Trophoblast cell (in vitro differentiated cells and primary cell): Measurements from ENCODE around the gene CENPQ.

Experiments
- DNase-seq, 2 donors: peaks; one replicate each; pipeline ENCODE4 v3.0.0-alpha.2; 2016
- H2AFZ ChIP-seq: 2 replicates; pipeline ENCODE4 v1.6.1; 2013; ENCODE audit warnings: low read length, moderate library complexity, mild to moderate bottlenecking; ENCODE audit not compliant: insufficient read depth, poor library complexity
- H2AK5ac ChIP-seq: 2 replicates; pipeline ENCODE4 v1.6.1; 2013; ENCODE audit warnings: mild to moderate bottlenecking, low read length
- H2BK120ac ChIP-seq: 2 replicates; pipeline ENCODE4 v1.6.1; 2013; ENCODE audit warnings: low read length, mild to moderate bottlenecking, moderate library complexity; ENCODE audit not compliant: insufficient read depth, poor library complexity
- H2BK12ac ChIP-seq: 2 replicates; pipeline ENCODE4 v1.6.1; 2013; ENCODE audit warnings: mild to moderate bottlenecking, low read length, moderate library complexity
- H2BK5ac ChIP-seq: 2 replicates; pipeline ENCODE4 v1.6.1; 2013; ENCODE audit warnings: low read length, low read depth, moderate library complexity, mild to moderate bottlenecking; ENCODE audit not compliant: poor library complexity
- H3K14ac ChIP-seq: 2 replicates; pipeline ENCODE4 v1.6.1; 2013; ENCODE audit warnings: mild to moderate bottlenecking, low read length
- H3K18ac ChIP-seq: 2 replicates; pipeline ENCODE4 v1.6.1; 2013; ENCODE audit warnings: mild to moderate bottlenecking, low read length
- H3K23ac ChIP-seq: 2 replicates; pipeline ENCODE4 v1.6.1; 2013; ENCODE audit warnings: low read length
- H3K27ac ChIP-seq: 2 replicates; pipeline ENCODE4 v1.5.1; 2013; ENCODE audit warnings: low read depth, mild to moderate bottlenecking, inconsistent platforms, low read length, moderate library complexity
- H3K27me3 ChIP-seq: 2 replicates; pipeline ENCODE4 v1.6.1; 2013; ENCODE audit warnings: inconsistent platforms, mild to moderate bottlenecking, low read length, moderate library complexity; ENCODE audit not compliant: insufficient read depth
- H3K36me3 ChIP-seq, 2 experiments: 1 replicate in 1 of 2; 2 replicates in 1 of 2; pipeline ENCODE4 v1.6.1; 2013; ENCODE audit warnings: low read length in 2 of 2, mild to moderate bottlenecking in 2 of 2, moderate library complexity in 1 of 2; ENCODE audit not compliant: insufficient read depth in 2 of 2, control insufficient read depth in 1 of 2
- H3K4ac ChIP-seq: 2 replicates; pipeline ENCODE4 v1.6.1; 2013; ENCODE audit warnings: low read depth, mild to moderate bottlenecking, low read length, moderate library complexity
- H3K4me1 ChIP-seq, 2 experiments: 1 replicate in 1 of 2; 2 replicates in 1 of 2; pipeline ENCODE4 v1.6.1; 2013; ENCODE audit warnings: low read length in 2 of 2, mild to moderate bottlenecking in 2 of 2, moderate library complexity in 1 of 2; ENCODE audit not compliant: insufficient read depth in 2 of 2, control insufficient read depth in 1 of 2
- H3K4me2 ChIP-seq: 2 replicates; pipeline ENCODE4 v1.6.1; 2013; ENCODE audit warnings: inconsistent platforms, mild to moderate bottlenecking, low read length, moderate library complexity
- H3K4me3 ChIP-seq: 2 replicates; pipeline ENCODE4 v1.5.1; 2013; ENCODE audit warnings: mild to moderate bottlenecking, low read depth, low read length, inconsistent platforms
- H3K79me1 ChIP-seq: one replicate; pipeline ENCODE4 v1.6.1; 2013; ENCODE audit warnings: low read length
- H3K79me2 ChIP-seq: 2 replicates; pipeline ENCODE4 v1.6.1; 2013; ENCODE audit warnings: low read length, mild to moderate bottlenecking; ENCODE audit not compliant: control insufficient read depth, insufficient read depth, poor library complexity
- H3K9ac ChIP-seq: 2 replicates; pipeline ENCODE4 v1.6.1; 2013; ENCODE audit warnings: mild to moderate bottlenecking, low read length
- H3K9me3 ChIP-seq: 2 replicates; pipeline ENCODE4 v1.6.1; 2013; ENCODE audit warnings: low read depth, mild to moderate bottlenecking, control low read depth, inconsistent platforms, low read length; ENCODE audit not compliant: insufficient read depth
- H4K12ac ChIP-seq: 2 replicates; pipeline ENCODE4 v1.6.1; 2013; ENCODE audit warnings: low read depth, mild to moderate bottlenecking, low read length, moderate library complexity
- H4K8ac ChIP-seq: 2 replicates; pipeline ENCODE4 v1.6.1; 2013; ENCODE audit warnings: low read depth, mild to moderate bottlenecking, low read length, moderate library complexity
- H4K91ac ChIP-seq: one replicate; pipeline ENCODE4 v1.6.1; 2013; ENCODE audit warnings: low read depth, mild to moderate bottlenecking, low read length, moderate library complexity
- WGBS: extraction: QIAGEN DNeasy Blood & Tissue Kit; methylation state at CpG from one replicate; pipeline ENCODE4 v1.1.7; 2013; ENCODE audit warnings: missing lambda C conversion rate; ENCODE audit not compliant: insufficient read length, insufficient coverage; ENCODE audit errors: extremely low coverage; 5-methylcytosine and 5-hydroxymethylcytosine counted together

Gene CENPQ

DNA sequence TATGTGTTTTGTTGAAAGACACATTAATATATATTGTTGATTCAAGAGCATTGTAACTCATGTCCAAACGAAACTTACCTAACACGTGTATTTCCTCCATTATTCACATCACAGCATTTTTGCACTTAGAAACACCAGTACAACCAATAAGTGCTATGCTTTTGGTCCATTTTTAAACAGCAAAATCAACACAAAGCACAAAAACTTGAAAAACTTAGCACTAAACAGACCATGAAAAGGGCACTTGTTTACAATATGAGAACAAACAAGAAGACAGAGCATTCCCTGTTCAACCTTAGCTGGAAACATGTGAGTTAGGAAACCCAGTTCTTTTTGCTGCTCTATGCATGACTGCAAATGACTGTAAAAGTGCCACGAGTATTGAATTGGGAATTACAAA is 46.2 kb downstream of the CENPQ start:
- H2AK5ac ChIP-seq: no peak overlapping the region
- H3K79me2 ChIP-seq: no peaks in the 10 kb centered on the region
- no peaks in the 10 kb centered on the region for H3K4me1 ChIP-seq
- H3K27me3 ChIP-seq: no peaks in the 10 kb centered on the region
- no peaks in the 10 kb centered on the region for H3K36me3 ChIP-seq
- H4K91ac ChIP-seq: no peak overlapping the region
- no peak overlapping the region for H2BK120ac ChIP-seq
- no peak overlapping the region for H3K14ac ChIP-seq
- H3K9me3 ChIP-seq: peaks cover 2% of the 10 kb centered on the region
- no peak overlapping the region for H4K8ac ChIP-seq
- H2AFZ ChIP-seq: no peak overlapping the region
- no CpG with 5 or more reads among the region's 3 CpGs for whole genome bisulfite sequencing
- no peak overlapping the region for H3K4me2 ChIP-seq
- no peak overlapping the region for H4K12ac ChIP-seq
- no peak overlapping the region for H3K4me3 ChIP-seq
- no peak overlapping the region for H3K23ac ChIP-seq
- H2BK12ac ChIP-seq: no peak overlapping the region
- no peaks in the 10 kb centered on the region for H3K79me1 ChIP-seq
- H3K27ac ChIP-seq: no peak overlapping the region
- no peak for DNase-seq
- no peak overlapping the region for H3K18ac ChIP-seq
- H3K4ac ChIP-seq: no peak overlapping the region
- H2BK5ac ChIP-seq: no peak overlapping the region
- no peak overlapping the region for H3K9ac ChIP-seq

DNA sequence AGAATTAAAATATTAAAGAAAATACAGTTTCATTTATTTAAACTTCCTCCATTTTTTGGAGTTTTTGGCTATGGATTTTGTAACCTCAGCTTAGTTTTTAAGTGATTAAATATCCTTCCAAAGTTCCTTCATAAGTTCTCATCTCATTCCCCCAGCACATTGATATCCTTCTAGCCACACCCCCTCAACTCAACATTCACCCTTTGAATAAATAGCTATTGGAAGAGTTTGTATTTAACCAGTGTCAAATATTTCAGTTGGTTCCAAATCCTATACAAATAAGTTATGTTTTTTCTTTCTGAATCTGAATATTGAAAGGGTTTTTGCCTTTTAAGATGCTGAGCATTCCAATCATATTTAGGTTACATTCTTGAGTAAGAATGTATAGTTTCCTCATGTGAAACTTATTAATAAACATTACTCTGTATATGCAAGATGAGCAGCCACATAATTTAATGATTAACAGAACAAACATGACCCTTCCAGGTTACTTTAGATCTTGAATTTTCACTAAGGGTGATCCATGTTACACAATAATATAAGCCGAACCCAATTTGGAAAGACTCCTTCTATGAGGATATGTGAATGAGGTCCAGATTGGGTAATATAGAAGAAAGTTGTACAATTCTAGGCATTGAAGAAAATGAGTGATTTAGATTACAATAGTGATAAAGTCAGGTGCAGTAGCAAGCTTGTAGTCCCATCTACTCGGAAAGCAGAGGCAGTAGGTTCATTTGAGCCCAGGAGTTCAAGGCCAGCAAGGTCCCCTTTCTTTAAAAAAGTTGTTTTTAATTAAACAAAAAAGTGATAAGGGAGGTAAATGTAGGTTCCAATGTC is 50.2 kb downstream of the CENPQ start:
- no peak overlapping the region for H3K23ac ChIP-seq
- no peak overlapping the region for H2AK5ac ChIP-seq
- no peak overlapping the region for H3K4me2 ChIP-seq
- no peak overlapping the region for H4K8ac ChIP-seq
- H3K27me3 ChIP-seq: no peaks in the 10 kb centered on the region
- WGBS: no CpG with 5 or more reads among the region's 2 CpGs
- H3K9me3 ChIP-seq: peaks cover 1% of the 10 kb centered on the region
- H3K79me1 ChIP-seq: no peaks in the 10 kb centered on the region
- no peak overlapping the region for H3K27ac ChIP-seq
- H2BK5ac ChIP-seq: no peak overlapping the region
- H3K4ac ChIP-seq: no peak overlapping the region
- H3K18ac ChIP-seq: no peak overlapping the region
- no peaks in the 10 kb centered on the region for H3K79me2 ChIP-seq
- H2AFZ ChIP-seq: no peak overlapping the region
- no peak overlapping the region for H3K4me3 ChIP-seq
- no peak overlapping the region for H3K9ac ChIP-seq
- H3K4me1 ChIP-seq: no peaks in the 10 kb centered on the region
- no peak overlapping the region for H4K12ac ChIP-seq
- no peak overlapping the region for H2BK120ac ChIP-seq
- no peak for DNase-seq
- H3K36me3 ChIP-seq: no peaks in the 10 kb centered on the region
- no peak overlapping the region for H2BK12ac ChIP-seq
- H4K91ac ChIP-seq: no peak overlapping the region
- no peak overlapping the region for H3K14ac ChIP-seq

DNA sequence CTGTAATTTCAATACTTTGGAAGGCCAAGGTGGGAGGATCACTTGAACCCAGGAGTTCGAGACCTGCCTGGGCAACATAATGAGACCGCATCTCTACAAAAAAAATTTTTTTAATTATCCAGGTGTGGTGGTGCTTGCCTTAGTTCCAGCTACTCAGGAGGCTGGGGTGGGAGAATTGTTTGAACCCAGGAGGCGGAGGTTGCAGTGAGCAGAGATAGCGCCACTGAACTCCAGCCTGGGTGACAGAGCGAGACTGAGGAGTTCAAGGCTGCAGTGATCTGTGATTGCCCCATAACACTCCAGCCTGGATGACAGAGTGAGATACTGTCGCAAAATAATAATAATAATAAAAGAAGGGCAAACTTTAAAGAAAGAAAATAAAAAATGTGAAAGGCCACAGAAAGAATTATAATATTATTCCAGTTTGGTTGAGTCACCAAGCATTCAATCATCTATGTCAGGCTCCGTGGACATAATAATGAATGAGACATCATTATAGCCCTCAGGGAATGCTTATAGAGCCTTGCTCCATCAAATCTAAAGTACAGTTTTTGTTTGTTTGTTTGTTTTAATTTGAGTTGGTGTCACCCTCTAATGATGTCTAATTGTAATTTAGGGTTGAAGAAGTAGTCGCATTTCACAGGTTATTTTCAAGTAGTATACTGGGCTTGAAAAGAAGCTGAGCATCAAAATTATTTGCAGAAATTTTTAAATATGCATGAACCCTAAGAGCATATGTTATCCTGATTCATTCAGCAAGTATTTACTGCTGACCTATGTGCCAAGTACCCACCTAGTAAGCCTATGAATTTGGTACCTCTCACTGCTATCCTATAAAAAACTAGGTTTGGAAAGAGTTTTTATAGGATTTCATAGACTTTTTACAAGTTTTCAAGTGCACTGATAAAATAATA is 51.7 kb downstream of the CENPQ start:
- Histone ChIP-seq H3K79me1 (no peaks in the 10 kb centered on the region), H3K27ac (no peak overlapping the region), H2AFZ (no peak overlapping the region), H3K9ac (no peak overlapping the region), H3K9me3 (no peaks in the 10 kb centered on the region), H2BK5ac (no peak overlapping the region), H3K23ac (no peak overlapping the region), H3K4me1 (no peaks in the 10 kb centered on the region), H3K4ac (no peak overlapping the region), H3K4me3 (no peak overlapping the region), H2BK120ac (no peak overlapping the region), H3K36me3 (no peaks in the 10 kb centered on the region), H3K18ac (no peak overlapping the region), H2AK5ac (no peak overlapping the region), H4K91ac (no peak overlapping the region), H3K4me2 (no peak overlapping the region), H2BK12ac (no peak overlapping the region), H4K8ac (no peak overlapping the region), H3K14ac (no peak overlapping the region), H3K79me2 (no peaks in the 10 kb centered on the region), H4K12ac (no peak overlapping the region), H3K27me3 (no peaks in the 10 kb centered on the region)
- no CpG with 5 or more reads among the region's 8 CpGs for WGBS
- no peak for DNase-seq

DNA sequence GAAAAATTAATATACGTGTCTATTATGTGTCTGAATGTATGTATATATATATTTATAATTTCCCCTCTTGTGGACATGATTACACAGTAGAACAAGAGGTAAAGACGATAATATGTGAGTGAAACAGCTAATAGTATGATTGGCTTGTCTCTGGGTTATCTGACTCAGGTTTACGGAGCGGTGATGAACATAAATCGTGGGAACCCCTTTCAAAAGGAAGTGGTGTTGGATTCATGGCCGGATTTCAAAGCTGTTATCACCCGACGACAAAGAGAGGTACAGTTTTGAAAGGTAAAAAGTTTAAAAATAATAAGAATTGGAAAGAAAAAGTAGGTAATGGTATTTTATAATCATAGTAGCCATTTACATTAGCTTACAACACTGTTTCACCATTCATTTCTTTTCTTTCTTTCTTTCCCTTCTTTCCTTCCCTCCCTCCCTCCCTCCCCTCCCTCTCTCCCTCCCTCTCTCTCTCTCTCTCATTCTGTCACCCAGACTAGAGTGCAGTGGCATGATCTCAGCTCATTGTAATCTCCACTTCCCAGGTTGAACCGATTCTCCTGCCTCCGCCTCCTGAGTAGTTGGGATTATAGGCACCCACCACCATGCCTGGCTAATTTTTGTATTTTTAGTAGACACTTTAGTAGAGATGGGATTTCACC is 52.4 kb downstream of the CENPQ start:
- H3K4me3 ChIP-seq: no peak overlapping the region
- no peaks in the 10 kb centered on the region for H3K36me3 ChIP-seq
- no peak overlapping the region for H3K18ac ChIP-seq
- H2AK5ac ChIP-seq: no peak overlapping the region
- H4K8ac ChIP-seq: no peak overlapping the region
- H3K9me3 ChIP-seq: no peaks in the 10 kb centered on the region
- no peaks in the 10 kb centered on the region for H3K79me1 ChIP-seq
- no peak overlapping the region for H4K12ac ChIP-seq
- no peak overlapping the region for H2AFZ ChIP-seq
- H3K27ac ChIP-seq: no peak overlapping the region
- H2BK12ac ChIP-seq: no peak overlapping the region
- no peak overlapping the region for H3K9ac ChIP-seq
- no peak overlapping the region for H2BK120ac ChIP-seq
- H3K4me1 ChIP-seq: no peaks in the 10 kb centered on the region
- no peak overlapping the region for H4K91ac ChIP-seq
- H3K14ac ChIP-seq: no peak overlapping the region
- H3K4me2 ChIP-seq: no peak overlapping the region
- H3K4ac ChIP-seq: no peak overlapping the region
- no CpG with 5 or more reads among the region's 10 CpGs for WGBS
- H3K23ac ChIP-seq: no peak overlapping the region
- H3K79me2 ChIP-seq: no peaks in the 10 kb centered on the region
- DNase-seq: no peak
- H2BK5ac ChIP-seq: no peak overlapping the region
- no peaks in the 10 kb centered on the region for H3K27me3 ChIP-seq
